ENCODE results near the gene ARHGAP28. TPM values are rescaled to one million over a fixed set of nuclear protein-coding genes. Genes with fewer than 3 reads are reported as not detected.

ARHGAP28 gene
- total and polyA plus RNA-seq, 11 donors = 0.42 to 7.5 (median 1.8) TPM

- DNase-seq = no peak
- no peak overlapping the region for H3K4me3 ChIP-seq
- TF ChIP-seq POLR2A (IDR thresholded peaks at IDR 0.05) = no peak
- TF ChIP-seq CTCF (IDR thresholded peaks at IDR 0.05) = no peak
- H3K9me3 ChIP-seq = no peaks in the 10 kb centered on the region
- H3K36me3 ChIP-seq = no peaks in the 10 kb centered on the region
- ATAC-seq = no peak
- H3K27me3 ChIP-seq = no peaks in the 10 kb centered on the region
- 0 to 100% (median 67%) methylated on average over 1 of the region's 1 CpG for WGBS, 4 donors
- no peak overlapping the region for H3K27ac ChIP-seq
- intact Hi-C loops (cut with DNase I) = loop anchor here in 8 of 10 donors (10.0 kb wide), 4 partner anchors 155 to 1425 kb away; partner anchors contain the start of gene ZBTB14 (in 1 of the 8)
- no peaks in the 10 kb centered on the region for H3K4me1 ChIP-seq
These were observed 9.4 kb upstream of the ARHGAP28 start for GRCh38 chr18:6719910-6720683.

- no peaks in the 10 kb centered on the region for H3K27me3 ChIP-seq
- ATAC-seq (no peak), DNase-seq (no peak)
- 90 to 99% (median 95%) methylated on average over 1 of the region's 1 CpG for WGBS, 4 donors
- intact Hi-C loops (cut with DNase I) = loop anchor here in 8 of 10 donors (10.0 kb wide), 4 partner anchors 153 to 1427 kb away; partner anchors contain the start of gene ZBTB14 (in 1 of the 8)
- TF ChIP-seq CTCF (IDR thresholded peaks at IDR 0.05) (no peak), POLR2A (IDR thresholded peaks at IDR 0.05) (no peak)
- H3K4me1 ChIP-seq = no peaks in the 10 kb centered on the region
- no peaks in the 10 kb centered on the region for H3K9me3 ChIP-seq
- H3K36me3 ChIP-seq = no peaks in the 10 kb centered on the region
- H3K4me3 ChIP-seq = no peak overlapping the region
- H3K27ac ChIP-seq = no peak overlapping the region
These were observed 7.8 kb upstream of the ARHGAP28 start for GRCh38 chr18:6721755-6722154.

GRCh38 chr18:6722690-6723089 lies 6.8 kb upstream of the ARHGAP28 start:
- Histone ChIP-seq H3K27me3 (no peaks in the 10 kb centered on the region), H3K4me1 (no peaks in the 10 kb centered on the region), H3K27ac (peak overlapping the region in 1 of 12 donors; percentile 42), H3K9me3 (no peaks in the 10 kb centered on the region), H3K36me3 (no peaks in the 10 kb centered on the region), H3K4me3 (no peak overlapping the region)
- TF ChIP-seq CTCF (IDR thresholded peaks at IDR 0.05) (no peak), POLR2A (IDR thresholded peaks at IDR 0.05) (no peak)
- intact Hi-C loops (cut with DNase I) = loop anchor here in 8 of 10 donors (10.0 kb wide), 4 partner anchors 152 to 1428 kb away; partner anchors contain the start of gene ZBTB14 (in 1 of the 8)
- DNase-seq = no peak
- 60 to 73% (median 67%) methylated on average over 4 of the region's 4 CpGs for WGBS, 4 donors
- ATAC-seq = peak in 2 of 4 donors; percentile 46 to 61

GRCh38 chr18:6724331-6724730 lies 5.2 kb upstream of the ARHGAP28 start:
- DNase-seq (no peak), ATAC-seq (no peak)
- no peak for TF ChIP-seq CTCF (IDR thresholded peaks at IDR 0.05)
- Histone ChIP-seq H3K36me3 (no peaks in the 10 kb centered on the region), H3K27me3 (no peaks in the 10 kb centered on the region), H3K9me3 (no peaks in the 10 kb centered on the region), H3K4me3 (no peak overlapping the region), H3K27ac (no peak overlapping the region), H3K4me1 (peaks cover 0 to 7% (median 0%) of the 10 kb centered on the region in 12 donors)
- intact Hi-C loops (cut with DNase I) = loop anchor here in 8 of 10 donors (10.0 kb wide), 4 partner anchors 150 to 1430 kb away; partner anchors contain the start of gene ZBTB14 (in 1 of the 8)
- 82 to 92% (median 87%) methylated on average over 1 of the region's 1 CpG for WGBS, 4 donors
